22Rv1 (cell line): Measurements from ENCODE around the gene TECPR1.

Experiments
- H3K27ac ChIP-seq: fragments of 450-650 bp; 2 replicates; pipeline ENCODE4 v1.5.1; 2017
- ZFX ChIP-seq: fragments of 450-650 bp; IDR thresholded peaks from 2 replicates; pipeline ENCODE4 v1.6.1; 2017; ENCODE audit warnings: antibody characterized with exemption, borderline replicate concordance
- TF ChIP-seq, protein P1 (sequence below): fragments of 450-650 bp; IDR thresholded peaks from 2 replicates; pipeline ENCODE4 v1.5.1; 2017; ENCODE audit warnings: mild to moderate bottlenecking

TECPR1 gene

GRCh38 chr7:98287486-98287959 lies 35.5 kb upstream of the TECPR1 start:
- TF ChIP-seq, protein P1, sequence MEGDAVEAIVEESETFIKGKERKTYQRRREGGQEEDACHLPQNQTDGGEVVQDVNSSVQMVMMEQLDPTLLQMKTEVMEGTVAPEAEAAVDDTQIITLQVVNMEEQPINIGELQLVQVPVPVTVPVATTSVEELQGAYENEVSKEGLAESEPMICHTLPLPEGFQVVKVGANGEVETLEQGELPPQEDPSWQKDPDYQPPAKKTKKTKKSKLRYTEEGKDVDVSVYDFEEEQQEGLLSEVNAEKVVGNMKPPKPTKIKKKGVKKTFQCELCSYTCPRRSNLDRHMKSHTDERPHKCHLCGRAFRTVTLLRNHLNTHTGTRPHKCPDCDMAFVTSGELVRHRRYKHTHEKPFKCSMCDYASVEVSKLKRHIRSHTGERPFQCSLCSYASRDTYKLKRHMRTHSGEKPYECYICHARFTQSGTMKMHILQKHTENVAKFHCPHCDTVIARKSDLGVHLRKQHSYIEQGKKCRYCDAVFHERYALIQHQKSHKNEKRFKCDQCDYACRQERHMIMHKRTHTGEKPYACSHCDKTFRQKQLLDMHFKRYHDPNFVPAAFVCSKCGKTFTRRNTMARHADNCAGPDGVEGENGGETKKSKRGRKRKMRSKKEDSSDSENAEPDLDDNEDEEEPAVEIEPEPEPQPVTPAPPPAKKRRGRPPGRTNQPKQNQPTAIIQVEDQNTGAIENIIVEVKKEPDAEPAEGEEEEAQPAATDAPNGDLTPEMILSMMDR, result no peak
- no peak for TF ChIP-seq ZFX

DNA sequence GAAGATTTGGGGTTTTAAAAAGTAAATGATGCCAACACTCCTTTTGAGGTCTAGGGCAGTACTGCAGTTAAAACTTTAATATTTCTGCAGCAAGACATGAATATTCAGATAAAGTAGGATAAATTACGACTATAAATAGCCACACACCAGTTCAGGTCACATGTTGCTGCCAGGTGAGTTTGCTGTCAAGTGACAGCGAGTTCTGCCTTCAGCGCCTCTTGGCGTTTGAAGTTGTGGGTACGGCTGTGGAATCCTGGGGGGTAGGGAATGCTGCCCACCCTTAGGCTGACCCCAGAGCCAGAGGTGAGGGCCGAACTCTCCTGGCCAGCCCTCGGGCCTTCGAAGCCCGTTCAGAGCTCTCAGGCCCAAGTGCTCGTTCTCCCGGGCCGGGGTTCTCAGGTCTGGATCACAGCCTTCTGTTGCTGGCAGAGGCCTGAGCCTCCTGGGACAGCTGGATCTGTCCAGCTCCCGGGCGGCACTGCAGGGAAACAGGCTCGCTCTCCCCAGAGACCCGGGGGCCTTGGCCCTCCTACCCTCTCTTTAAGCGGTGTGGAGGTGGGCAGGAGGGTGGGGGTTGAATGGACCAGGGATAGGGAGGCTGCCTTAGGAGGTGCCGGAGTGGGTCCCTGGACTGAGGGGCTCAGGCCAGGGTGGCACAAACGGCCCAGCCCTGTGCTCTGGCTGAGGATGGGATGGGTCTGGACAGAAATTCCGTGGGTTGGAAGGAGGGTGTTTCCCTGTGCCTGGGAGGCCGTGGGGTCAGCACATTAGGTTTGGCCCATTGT lies 34.9 kb upstream of the TECPR1 start:
- TF ChIP-seq ZFX, result no peak
- TF ChIP-seq, protein P1, result no peak
- H3K27ac ChIP-seq, result no peak overlapping the region; the same call in 1 of the 2 replicates

More at GRCh38 chr7:98287486-98287959, 35.5 kb upstream of the TECPR1 start:
- 0 out of 2 replicates have a peak overlapping the region, but pooled peaks have one; percentile 7 for H3K27ac ChIP-seq

DNA sequence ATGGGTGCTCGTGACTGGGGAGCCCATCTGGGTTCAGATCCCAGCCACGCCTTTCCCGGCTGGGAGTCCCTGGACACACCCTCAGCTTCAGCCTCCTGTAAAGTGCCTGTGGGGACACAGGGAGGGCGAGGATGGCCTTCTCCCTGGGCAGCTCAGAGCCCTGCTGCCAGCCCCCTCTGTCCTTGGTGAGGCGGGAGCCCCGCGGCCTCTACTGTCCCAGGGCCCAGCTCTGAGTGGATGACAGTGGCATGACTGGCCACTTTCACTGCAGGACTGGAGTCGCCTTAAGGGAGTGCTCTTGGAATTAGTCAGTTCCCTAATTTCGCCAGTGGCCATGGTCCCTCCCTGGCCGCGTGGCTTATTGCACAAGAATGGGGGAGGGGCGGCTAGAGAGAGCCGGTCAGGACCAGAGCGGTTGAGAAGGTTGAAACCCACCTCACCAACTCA lies 34.1 kb upstream of the TECPR1 start:
- H3K27ac ChIP-seq, result no peak overlapping the region; the same call in 1 of the 2 replicates
- TF ChIP-seq, protein P1, result no peak
- TF ChIP-seq ZFX, result no peak

DNA sequence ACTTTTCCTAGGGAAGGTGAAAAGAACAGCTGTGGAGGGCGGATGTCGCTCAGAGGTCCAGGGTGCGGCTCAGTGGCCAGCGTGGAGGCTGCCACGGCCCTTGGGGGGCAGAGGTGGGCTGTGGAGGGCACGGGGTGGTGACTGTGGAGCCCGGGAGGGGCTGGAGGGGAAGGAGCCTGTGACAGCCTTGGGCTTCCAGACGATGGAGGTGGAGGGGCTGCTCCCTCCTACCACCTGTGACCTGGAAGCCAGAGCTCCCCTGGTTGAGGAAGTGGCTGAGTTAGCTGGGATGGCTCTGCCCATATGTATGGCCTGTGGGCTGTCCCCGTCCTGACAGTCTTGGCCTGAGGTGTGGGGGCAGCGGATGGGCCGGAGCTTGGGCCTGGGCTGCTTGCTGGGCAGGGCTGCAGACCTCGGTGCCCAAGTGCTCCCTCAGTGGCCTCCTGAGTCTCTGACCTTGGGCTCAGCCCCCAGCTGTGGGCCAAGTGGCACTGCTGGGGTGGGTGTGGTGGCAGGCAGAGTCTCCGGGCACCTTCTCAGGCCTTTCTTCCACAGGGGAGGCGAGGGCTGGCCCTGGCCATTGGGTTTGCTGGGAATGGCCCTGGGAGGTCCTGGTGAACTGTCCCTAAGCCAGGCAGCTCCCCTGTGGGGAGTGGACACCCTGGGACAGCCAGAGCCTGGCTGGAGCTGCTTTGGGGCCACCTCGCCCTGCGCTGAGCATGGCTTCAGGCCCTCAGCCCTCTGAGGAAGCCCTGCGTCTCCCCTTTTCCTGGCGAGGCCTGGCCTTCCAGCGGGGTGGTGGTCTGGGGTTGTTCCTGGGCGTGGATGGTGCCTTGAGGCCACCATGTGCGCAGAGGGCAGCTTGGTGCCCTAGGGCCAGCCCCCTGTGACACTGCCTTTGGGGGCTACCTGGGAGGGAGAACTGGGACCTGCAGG lies 33.4 kb upstream of the TECPR1 start:
- TF ChIP-seq ZFX, result no peak
- TF ChIP-seq, protein P1, result no peak

DNA sequence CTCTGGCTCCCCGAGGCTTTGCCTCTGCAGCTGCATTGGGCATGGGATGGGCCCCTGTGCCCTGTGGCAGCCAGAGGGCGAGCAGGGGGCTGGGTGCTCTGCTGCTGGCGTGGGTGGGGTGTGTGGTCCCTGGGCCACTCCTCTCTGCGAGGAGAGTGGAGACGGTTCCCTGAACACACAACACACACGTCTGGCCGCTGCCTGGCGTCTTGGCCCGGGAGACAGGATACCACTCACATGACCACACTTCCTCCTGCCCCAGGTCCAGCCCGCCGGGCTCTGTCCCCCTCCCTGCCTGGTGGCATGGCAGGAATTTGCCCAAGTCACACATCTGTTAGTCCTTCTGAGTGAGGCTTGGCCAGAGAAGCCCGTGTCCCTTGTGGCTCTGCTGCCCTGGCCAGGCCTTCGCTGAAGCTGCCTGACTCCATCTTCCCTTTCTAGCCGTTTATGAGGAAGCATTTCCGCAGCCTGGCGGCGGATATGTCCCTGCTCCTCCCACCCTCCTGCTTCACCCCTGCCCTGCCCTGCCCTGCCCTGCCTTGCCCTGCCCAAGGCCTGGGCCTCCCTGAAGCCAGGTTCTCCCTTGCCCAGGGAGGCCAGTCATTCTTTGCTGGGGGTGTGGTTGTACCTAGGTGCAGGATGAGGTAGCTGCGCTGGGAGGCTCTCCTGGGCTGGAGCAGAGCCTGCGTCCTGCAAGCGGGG lies 32.5 kb upstream of the TECPR1 start:
- TF ChIP-seq ZFX, result no peak
- TF ChIP-seq, protein P1, result no peak
- H3K27ac ChIP-seq, result no peak overlapping the region

More for the DNA sequence above, 33.4 kb upstream of the TECPR1 start:
- no peak overlapping the region for H3K27ac ChIP-seq

DNA sequence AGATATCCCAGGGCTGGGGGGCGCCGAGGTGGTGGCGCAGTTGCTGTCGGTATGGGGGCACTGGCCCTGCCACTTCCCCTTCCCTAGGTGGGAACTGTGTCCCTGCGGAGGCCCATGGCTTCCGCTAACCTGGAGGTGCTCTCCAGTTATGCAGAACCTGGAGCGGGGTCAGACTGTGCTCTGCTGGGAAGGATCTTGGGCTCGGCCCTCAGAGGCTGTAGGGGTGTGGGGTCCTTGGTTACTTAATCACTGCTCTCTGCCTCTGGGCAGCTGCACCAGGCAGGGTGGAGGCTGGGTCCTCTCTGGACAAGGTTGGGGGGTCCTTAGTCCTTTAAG lies 31.8 kb upstream of the TECPR1 start:
- no peak overlapping the region for H3K27ac ChIP-seq
- no peak for TF ChIP-seq ZFX
- TF ChIP-seq, protein P1, result no peak
